B cell (primary cell): Measurements from ENCODE around the gene QRICH2.

Experiments used
- EZH2 ChIP-seq: IDR thresholded peaks from 2 replicates; pipeline ENCODE4 v1.6.1; 2012; ENCODE audit warnings: borderline replicate concordance, low read depth, mild to moderate bottlenecking, moderate library complexity, low read length; ENCODE audit not compliant: insufficient read depth, poor library complexity, severe bottlenecking
- TF ChIP-seq, protein P1 (sequence below): fragments of 200-600 bp; IDR thresholded peaks from one replicate; pipeline ENCODE4 v1.8.0; 2022; ENCODE audit warnings: antibody characterized with exemption, mild to moderate bottlenecking

- TF ChIP-seq, protein P1, sequence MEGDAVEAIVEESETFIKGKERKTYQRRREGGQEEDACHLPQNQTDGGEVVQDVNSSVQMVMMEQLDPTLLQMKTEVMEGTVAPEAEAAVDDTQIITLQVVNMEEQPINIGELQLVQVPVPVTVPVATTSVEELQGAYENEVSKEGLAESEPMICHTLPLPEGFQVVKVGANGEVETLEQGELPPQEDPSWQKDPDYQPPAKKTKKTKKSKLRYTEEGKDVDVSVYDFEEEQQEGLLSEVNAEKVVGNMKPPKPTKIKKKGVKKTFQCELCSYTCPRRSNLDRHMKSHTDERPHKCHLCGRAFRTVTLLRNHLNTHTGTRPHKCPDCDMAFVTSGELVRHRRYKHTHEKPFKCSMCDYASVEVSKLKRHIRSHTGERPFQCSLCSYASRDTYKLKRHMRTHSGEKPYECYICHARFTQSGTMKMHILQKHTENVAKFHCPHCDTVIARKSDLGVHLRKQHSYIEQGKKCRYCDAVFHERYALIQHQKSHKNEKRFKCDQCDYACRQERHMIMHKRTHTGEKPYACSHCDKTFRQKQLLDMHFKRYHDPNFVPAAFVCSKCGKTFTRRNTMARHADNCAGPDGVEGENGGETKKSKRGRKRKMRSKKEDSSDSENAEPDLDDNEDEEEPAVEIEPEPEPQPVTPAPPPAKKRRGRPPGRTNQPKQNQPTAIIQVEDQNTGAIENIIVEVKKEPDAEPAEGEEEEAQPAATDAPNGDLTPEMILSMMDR = no peak
- no peak for TF ChIP-seq EZH2
These were observed 34.5 kb downstream of the QRICH2 start for GRCh38 chr17:76273445-76274111.
